OCI-LY3 (cell line): ENCODE measurements around the gene BLMH.

Source experiments
- H2AFZ ChIP-seq: fragments of 200-600, 300-600 bp; shearing (Covaris generic); 2 replicates; pipeline ENCODE4 v1.6.0; 2014; ENCODE audit warnings: antibody characterized with exemption, low read depth, low read length
- H3K27ac ChIP-seq: fragments of 200-600, 300-600 bp; sonication (generic); 2 replicates; pipeline ENCODE4 v1.5.1; 2014; ENCODE audit warnings: mild to moderate bottlenecking, low read length, moderate library complexity, mixed read lengths
- H3K27me3 ChIP-seq: fragments of 200-600, 300-600 bp; sonication (generic); 2 replicates; pipeline ENCODE4 v1.6.1; 2014; ENCODE audit warnings: low read depth, low read length, mixed read lengths
- H3K36me3 ChIP-seq: fragments of 200-600, 300-600 bp; sonication (generic); replicated peaks from 2 replicates; pipeline ENCODE3; 2014; ENCODE audit warnings: low read depth, low read length, mixed read lengths
- H3K4me1 ChIP-seq: fragments of 300-600, 200-600 bp; sonication (generic); 2 replicates; pipeline ENCODE4 v1.6.1; 2014; ENCODE audit warnings: low read length, mixed read lengths
- H3K4me2 ChIP-seq: fragments of 200-600, 300-600 bp; sonication (generic); 2 replicates; pipeline ENCODE4 v1.6.1; 2014; ENCODE audit warnings: low read length, mixed read lengths
- H3K4me3 ChIP-seq: fragments of 300-600, 200-600 bp; sonication (generic); 2 replicates; pipeline ENCODE4 v1.5.1; 2014; ENCODE audit warnings: antibody characterized with exemption, mild to moderate bottlenecking, low read length, moderate library complexity
- H3K79me2 ChIP-seq: fragments of 300-600, 200-600 bp; shearing (Covaris generic); 2 replicates; pipeline ENCODE4 v1.6.1; 2014; ENCODE audit warnings: mild to moderate bottlenecking, low read length, mixed read lengths
- H3K9ac ChIP-seq: fragments of 300-600, 200-600 bp; shearing (Covaris generic); 2 replicates; pipeline ENCODE4 v1.6.0; 2014; ENCODE audit warnings: mild to moderate bottlenecking, low read length, moderate library complexity
- H3K9me3 ChIP-seq: fragments of 200-600, 300-600 bp; shearing (Covaris generic); 2 replicates; pipeline ENCODE4 v1.6.1; 2014; ENCODE audit warnings: low read length, mixed read lengths; ENCODE audit not compliant: insufficient read depth
- H4K20me1 ChIP-seq: fragments of 200-600, 300-600 bp; sonication (generic); 2 replicates; pipeline ENCODE4 v1.6.1; 2016; ENCODE audit warnings: low read length, mixed read lengths; ENCODE audit not compliant: insufficient read depth
- EZH2phosphoT487 ChIP-seq: fragments of 200-600 bp; shearing (Covaris generic); IDR thresholded peaks from 2 replicates; pipeline ENCODE4 v1.6.1; 2018; ENCODE audit warnings: antibody characterized with exemption, mixed run types, low read depth
- TF ChIP-seq, protein P1 (sequence below): fragments of 200-600, 300-600 bp; sonication (generic); IDR thresholded peaks from 2 replicates; pipeline ENCODE4 v1.5.1; 2014; ENCODE audit warnings: antibody characterized with exemption, low read length, low read depth

BLMH gene

DNA sequence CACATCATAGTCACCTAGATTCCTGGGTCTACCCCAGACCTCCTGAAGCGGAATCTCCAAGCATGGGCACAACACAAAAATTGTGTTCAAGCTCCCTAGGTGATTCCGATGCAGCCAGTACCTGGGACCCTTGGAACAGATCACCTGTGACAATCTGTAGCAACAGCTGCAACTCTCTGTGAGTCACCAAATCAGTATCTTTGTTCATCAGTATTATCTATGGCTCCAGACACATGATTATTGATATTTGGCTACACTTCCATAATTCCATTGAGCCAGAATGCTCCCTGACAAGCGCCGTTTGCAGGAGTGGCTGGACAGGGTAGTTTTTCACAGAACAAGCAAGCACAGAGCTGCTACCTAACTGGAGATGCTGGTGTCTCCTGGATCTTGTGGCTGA, 72.4 kb downstream of the BLMH start:
- no peak overlapping the region for H2AFZ ChIP-seq
- TF ChIP-seq, protein P1, sequence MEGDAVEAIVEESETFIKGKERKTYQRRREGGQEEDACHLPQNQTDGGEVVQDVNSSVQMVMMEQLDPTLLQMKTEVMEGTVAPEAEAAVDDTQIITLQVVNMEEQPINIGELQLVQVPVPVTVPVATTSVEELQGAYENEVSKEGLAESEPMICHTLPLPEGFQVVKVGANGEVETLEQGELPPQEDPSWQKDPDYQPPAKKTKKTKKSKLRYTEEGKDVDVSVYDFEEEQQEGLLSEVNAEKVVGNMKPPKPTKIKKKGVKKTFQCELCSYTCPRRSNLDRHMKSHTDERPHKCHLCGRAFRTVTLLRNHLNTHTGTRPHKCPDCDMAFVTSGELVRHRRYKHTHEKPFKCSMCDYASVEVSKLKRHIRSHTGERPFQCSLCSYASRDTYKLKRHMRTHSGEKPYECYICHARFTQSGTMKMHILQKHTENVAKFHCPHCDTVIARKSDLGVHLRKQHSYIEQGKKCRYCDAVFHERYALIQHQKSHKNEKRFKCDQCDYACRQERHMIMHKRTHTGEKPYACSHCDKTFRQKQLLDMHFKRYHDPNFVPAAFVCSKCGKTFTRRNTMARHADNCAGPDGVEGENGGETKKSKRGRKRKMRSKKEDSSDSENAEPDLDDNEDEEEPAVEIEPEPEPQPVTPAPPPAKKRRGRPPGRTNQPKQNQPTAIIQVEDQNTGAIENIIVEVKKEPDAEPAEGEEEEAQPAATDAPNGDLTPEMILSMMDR = no peak
- TF ChIP-seq EZH2phosphoT487 = no peak
- no peak overlapping the region for H3K4me3 ChIP-seq
- H3K36me3 ChIP-seq = no peaks in the 10 kb centered on the region
- H3K9me3 ChIP-seq = no peaks in the 10 kb centered on the region
- H3K4me2 ChIP-seq = no peak overlapping the region
- H3K27ac ChIP-seq = no peak overlapping the region
- H4K20me1 ChIP-seq = peaks cover 3% of the 10 kb centered on the region; the same call in 1 of the 2 replicates
- no peaks in the 10 kb centered on the region for H3K79me2 ChIP-seq
- no peak overlapping the region for H3K9ac ChIP-seq
- peaks cover 48% of the 10 kb centered on the region for H3K27me3 ChIP-seq
- H3K4me1 ChIP-seq = peaks cover 8% of the 10 kb centered on the region; the same call in 1 of the 2 replicates

DNA sequence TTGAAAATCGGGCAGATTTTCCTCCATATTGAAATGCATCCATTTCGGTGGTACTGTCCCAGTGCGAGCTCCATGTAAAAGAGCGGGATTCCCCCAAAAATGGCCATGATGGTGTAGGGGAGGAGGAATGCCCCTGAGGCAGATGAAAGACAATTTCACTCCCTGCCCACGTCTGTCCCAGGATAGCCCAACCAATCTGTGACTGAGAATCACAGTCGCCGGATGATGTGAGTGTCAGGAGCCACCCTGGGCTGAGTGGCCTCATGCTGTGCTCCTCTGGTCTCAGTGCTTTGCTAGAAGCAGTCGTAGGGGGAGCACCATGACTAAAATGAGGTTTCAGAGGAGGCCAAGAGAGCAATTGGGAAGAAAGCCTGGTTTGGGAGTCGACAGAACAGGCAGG, 72.9 kb downstream of the BLMH start:
- Histone ChIP-seq H3K4me1 (peaks cover 10% of the 10 kb centered on the region), H3K4me3 (no peak overlapping the region), H3K9ac (no peak overlapping the region), H3K27me3 (peaks cover 50% of the 10 kb centered on the region), H3K36me3 (no peaks in the 10 kb centered on the region), H3K79me2 (no peaks in the 10 kb centered on the region), H3K27ac (no peak overlapping the region), H2AFZ (no peak overlapping the region), H3K9me3 (no peaks in the 10 kb centered on the region), H3K4me2 (no peak overlapping the region), H4K20me1 (peaks cover 3% of the 10 kb centered on the region; the same call in 1 of the 2 replicates)
- TF ChIP-seq, protein P1 = no peak
- no peak for TF ChIP-seq EZH2phosphoT487

DNA sequence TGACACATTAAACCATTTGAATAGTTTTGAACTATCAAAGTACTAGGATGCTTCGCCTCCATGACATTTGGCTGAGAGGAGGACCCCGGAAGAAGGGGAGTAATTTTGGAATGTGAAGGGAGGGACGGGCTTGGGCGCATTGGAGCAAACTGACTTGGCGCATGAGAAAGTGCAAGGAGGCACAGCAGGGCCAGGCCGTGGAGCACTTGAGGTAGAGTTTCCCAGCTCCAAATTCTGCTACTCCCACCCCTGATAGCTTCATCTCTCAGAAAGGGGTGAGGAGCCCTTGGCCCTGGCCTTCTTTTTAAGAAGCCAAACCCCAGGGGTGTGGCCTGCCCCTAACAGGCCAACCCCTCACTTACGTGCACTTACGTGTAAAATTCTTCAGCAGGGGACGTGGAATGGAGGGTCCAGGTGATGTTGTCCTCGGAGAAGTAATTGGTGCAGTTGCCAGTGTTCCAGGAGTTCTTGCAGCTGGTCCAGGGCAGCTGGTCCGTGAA, 73.9 kb downstream of the BLMH start:
- no peaks in the 10 kb centered on the region for H3K9me3 ChIP-seq
- H3K4me1 ChIP-seq = peaks cover 20% of the 10 kb centered on the region
- H3K27ac ChIP-seq = no peak overlapping the region
- TF ChIP-seq EZH2phosphoT487 = no peak
- TF ChIP-seq, protein P1 = no peak
- H3K4me2 ChIP-seq = no peak overlapping the region
- H2AFZ ChIP-seq = no peak overlapping the region
- H4K20me1 ChIP-seq = peaks cover 3% of the 10 kb centered on the region; the same call in 1 of the 2 replicates
- H3K79me2 ChIP-seq = no peaks in the 10 kb centered on the region
- H3K9ac ChIP-seq = no peak overlapping the region
- no peak overlapping the region for H3K4me3 ChIP-seq
- H3K27me3 ChIP-seq = peaks cover 52% of the 10 kb centered on the region
- no peaks in the 10 kb centered on the region for H3K36me3 ChIP-seq

DNA sequence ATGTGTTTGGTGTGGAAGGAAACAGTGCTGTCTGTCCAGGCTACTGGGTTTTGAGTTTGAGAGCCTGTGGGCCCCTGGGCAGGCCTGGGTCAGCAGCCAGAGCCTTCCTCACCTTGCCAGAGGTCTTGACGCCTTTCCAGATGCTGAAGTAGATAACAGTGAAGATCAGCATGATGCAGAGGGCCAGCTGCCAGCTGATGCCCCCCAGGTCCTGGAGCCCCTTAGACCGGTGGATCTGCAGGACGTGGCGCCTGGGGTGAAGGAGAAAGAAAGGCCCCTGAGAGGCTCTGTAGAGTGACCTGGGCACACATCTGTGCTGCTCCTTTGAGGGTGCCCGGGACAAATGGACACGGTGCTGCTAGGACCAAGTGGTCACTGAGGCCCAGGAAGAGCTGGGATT, 74.7 kb downstream of the BLMH start:
- no peaks in the 10 kb centered on the region for H3K79me2 ChIP-seq
- peaks cover 6% of the 10 kb centered on the region; the same call in 1 of the 2 replicates for H4K20me1 ChIP-seq
- H3K36me3 ChIP-seq = no peaks in the 10 kb centered on the region
- no peak overlapping the region for H3K27ac ChIP-seq
- H3K4me2 ChIP-seq = no peak overlapping the region
- no peak overlapping the region for H3K4me3 ChIP-seq
- TF ChIP-seq, protein P1 = no peak
- TF ChIP-seq EZH2phosphoT487 = no peak
- H3K9me3 ChIP-seq = no peaks in the 10 kb centered on the region
- no peak overlapping the region for H3K9ac ChIP-seq
- H3K4me1 ChIP-seq = peaks cover 27% of the 10 kb centered on the region
- H2AFZ ChIP-seq = no peak overlapping the region
- peaks cover 53% of the 10 kb centered on the region for H3K27me3 ChIP-seq
